NCI-H1105 (cell line): ENCODE data around the gene PRRG3.
A peak's percentile ranks its signal among the peaks of the same experiment; 100 is the strongest.

Experiments
- DNase-seq: peaks from one replicate; lab custom pipeline; 2025; lab: John Stamatoyannopoulos, UW

Gene PRRG3

GRCh38 chrX:151708821-151709220 is 13.6 kb downstream of the PRRG3 start:
- DNase-seq = no peak

- DNase-seq = no peak
These were observed 15.2 kb downstream of the PRRG3 start for GRCh38 chrX:151710457-151710856.

- DNase-seq = no peak
These were observed 15.9 kb downstream of the PRRG3 start for GRCh38 chrX:151711154-151711553.

DNA sequence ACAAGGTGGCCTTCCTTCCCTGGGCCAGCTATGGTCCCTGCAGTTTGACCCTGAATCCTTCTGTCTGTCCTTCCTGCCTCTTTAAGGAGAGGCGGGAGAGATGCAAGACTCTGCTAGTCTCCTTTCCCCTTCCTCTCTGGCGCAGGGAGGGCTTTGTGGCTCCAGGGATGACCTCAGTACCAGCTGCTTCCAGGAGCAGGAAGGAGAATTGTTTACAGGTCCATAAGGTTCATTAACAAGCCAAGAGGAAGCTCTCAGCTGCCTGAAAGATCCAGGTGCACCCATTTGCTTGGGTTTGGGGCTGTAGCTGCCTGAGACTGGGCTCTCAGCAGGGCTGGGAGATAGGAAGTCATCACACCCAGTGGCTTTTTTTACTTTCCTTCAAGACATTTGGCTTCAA is 16.5 kb downstream of the PRRG3 start:
- no peak for DNase-seq

GRCh38 chrX:151712253-151712652 is 17.0 kb downstream of the PRRG3 start:
- DNase-seq = no peak

DNA sequence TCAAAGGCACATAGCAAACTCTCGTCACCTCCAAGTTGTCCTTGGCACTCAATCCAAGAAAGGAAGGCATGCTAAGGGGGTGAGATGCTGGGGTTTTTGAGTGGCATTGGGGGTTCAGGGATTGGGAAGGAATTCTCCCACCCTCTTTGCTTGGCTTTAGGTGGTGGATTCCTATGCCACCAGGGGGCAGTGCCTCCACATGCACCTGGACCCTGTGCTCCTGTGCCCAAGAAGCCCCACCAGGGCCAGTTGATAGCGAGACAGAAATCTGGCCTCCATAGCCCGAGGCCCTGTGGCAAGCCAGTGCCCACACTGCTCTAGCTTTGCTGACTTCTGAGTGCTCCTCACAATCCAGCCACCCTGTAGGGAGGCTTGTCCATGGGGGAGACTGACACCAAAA is 18.6 kb downstream of the PRRG3 start:
- peak; percentile 26 for DNase-seq

DNA sequence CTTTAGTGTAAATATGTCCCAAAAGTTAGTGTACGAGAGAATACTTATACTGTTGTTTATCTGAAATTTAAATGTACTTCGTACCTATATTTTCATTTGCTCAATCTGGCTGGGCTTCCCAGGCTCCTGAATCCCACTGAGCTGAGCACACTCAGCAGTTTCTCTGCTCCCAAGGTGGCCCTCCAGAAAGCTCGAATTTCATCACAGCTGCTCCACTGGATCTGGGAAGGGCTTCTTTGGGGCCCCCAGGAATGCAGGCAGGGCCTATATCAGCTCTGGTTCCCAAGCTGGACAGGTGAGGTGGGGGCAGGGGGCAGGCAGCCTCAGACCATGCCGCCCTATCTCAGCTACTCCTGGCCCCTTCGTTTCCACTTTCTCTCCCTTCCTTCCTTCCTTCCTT is 19.1 kb downstream of the PRRG3 start:
- no peak for DNase-seq

GRCh38 chrX:151715752-151716151 is 20.5 kb downstream of the PRRG3 start, which contains the start of gene FATE1:
TSS of gene FATE1 (plus strand) at chrX:151716035. CDS start at chrX:151716120, 85 bp downstream.
- DNase-seq = no peak

DNA sequence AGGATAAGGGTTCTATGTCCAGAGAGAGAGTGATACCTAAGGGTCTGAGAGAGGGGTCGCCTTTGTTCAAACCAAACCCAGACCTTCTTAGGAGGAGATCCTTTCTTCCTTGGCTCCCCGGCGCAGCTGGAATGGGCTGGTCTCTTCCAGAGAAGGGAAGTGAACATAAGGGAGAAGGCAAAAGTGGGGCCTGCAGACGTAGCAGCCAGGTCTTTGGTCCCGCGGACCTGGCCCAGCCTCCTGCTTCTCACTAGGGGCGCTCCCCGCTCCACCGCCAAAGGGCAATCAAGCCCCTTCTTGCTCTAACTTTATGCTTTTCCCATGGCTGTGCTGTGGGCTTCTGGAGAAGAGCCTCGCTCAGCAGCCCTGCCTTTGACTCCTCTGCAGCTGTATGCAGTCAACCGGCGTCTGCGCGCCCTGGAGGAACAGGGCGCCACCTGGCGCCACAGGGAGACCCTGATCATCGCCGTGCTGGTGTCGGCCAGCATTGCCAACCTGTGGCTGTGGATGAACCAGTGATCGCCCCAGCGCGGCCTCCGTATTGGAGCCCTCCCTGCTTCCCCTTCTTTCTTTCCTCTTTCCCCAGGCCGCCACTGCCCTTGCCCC is 27.1 kb downstream of the PRRG3 start:
- DNase-seq = no peak

- DNase-seq = no peak
These were observed 28.0 kb downstream of the PRRG3 start for GRCh38 chrX:151723156-151723760.

GRCh38 chrX:151724563-151725337 is 29.5 kb downstream of the PRRG3 start:
- no peak for DNase-seq

DNA sequence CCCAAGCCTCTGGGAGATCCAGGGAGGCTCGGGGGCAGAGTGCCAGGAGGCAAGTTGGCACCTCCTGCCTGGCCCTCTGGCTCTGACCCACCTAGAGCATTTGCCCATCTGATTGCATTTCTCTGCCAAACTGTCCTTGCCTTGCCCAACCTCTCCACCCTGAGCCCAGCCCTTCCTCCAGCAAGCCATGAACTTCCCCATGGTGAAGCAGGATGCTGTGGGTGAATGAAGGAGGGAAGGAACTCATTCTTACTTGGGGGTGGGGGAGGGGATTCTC is 30.0 kb downstream of the PRRG3 start:
- no peak for DNase-seq

GRCh38 chrX:151726751-151727150 is 31.5 kb downstream of the PRRG3 start:
- DNase-seq = no peak

DNA sequence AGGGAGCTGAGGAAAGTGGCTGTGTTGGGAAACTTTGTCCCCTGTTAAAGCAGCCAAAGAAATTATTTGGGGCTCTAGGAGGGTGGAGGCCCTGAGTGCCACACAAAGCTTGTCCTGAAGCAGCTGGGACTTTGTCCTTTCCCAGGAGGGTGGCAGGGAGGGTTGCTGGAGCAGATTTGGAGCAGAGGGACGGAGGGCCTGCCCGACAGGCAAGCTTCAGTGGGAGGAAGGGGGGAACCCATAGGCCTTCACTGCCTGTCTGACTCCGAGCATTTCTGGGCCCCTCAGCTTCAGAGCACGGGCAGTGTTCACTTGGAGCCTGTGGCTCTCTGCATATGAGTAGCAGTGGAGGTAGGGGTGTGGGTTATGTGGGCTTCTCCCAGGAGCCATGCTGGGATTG is 32.1 kb downstream of the PRRG3 start:
- no peak for DNase-seq

DNA sequence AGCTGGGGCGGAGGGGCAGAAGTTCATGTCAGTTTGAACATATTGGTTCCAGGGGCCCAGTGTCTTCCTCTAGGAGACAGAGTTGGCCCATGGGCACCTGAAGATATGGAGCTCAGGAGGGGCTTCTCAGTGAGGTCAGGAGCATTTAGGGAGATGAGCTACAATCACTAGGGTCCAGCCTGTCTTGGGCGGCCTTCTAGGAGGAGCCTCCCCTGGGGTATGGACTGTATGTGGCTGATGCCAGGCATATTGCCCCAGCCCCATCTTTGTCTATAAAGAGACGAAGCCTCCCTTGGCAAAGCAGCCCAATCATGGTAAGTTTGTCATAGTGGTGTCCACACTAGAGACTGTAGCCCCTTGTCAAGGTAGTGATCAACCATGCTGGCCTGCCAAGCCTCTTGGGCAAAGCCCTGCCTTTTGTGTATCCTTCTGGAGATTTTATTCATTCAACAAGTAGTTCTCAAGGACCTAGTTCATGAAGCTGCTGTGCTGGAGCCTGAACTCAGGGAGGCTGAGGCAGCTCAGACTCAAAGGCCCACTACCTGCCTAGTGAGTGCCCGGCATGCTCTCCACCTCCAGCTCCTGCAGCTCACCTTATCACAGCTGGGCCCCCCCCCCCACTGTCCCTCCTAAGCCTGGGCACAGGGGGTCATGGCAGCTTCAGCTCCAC is 33.9 kb downstream of the PRRG3 start:
- no peak for DNase-seq

DNA sequence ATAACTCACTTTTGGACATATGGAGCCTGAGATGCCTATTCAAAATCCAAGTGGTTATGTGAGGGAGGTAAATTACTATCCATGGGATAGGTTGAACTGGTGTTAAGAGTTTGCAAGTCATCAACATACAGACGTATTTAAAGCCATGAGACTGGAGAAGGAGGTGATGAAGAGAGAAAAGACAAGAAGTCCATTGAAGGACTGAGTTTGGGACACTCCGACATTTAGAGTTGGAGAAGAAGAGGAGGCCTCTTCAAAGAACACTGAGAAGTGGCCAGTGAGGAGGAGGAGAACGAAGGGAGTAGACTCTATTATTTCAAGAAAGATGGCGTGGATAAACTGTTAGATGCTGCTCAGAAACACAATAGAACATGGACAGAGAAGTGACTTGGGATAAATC is 39.2 kb downstream of the PRRG3 start, which contains the start of gene CNGA2:
Gene CNGA2 (plus strand): TSS at position 301 of the 400 bp plus-strand sequence. CDS start 3,738 bp downstream, outside the sequence.
- DNase-seq = no peak

DNA sequence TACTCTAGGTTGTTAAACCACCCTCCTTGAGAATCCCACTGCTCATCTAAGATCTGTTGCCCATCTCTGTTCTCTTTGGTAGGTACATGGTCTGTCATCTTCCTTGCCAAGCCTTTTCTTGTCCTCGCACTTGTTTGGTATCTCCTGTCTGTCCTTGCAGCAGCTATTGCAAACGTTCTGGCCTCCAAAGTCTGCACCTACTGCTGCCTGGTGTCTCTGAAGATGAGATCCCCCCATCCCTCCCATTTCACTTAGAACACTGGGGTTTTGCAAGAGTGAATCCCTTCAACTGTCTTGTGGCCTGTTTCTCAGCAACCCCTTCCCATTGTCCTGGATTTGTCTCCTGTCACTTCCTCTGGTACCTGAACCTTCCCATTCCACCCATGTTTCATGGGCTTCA is 40.0 kb downstream of the PRRG3 start:
- no peak for DNase-seq

DNA sequence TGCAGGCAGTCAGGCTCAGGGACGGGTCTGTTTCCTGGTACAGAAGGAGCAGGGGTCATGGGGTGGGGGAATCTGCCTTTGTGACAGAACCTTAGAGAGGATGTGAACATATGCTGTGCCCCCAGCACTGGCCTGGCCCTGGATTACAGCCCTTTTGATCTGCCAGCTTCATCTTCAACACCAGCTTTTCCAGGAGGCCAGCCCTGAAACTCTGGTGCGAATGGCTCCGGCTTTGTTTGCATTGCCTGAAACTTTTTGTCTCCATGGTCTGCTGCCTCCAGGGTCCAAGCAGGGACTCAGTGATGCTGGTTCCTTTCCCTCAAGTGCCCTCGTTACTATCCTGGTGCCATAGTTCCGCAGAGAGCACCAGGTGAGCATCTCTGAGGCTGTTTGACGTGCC is 41.4 kb downstream of the PRRG3 start:
- no peak for DNase-seq

DNA sequence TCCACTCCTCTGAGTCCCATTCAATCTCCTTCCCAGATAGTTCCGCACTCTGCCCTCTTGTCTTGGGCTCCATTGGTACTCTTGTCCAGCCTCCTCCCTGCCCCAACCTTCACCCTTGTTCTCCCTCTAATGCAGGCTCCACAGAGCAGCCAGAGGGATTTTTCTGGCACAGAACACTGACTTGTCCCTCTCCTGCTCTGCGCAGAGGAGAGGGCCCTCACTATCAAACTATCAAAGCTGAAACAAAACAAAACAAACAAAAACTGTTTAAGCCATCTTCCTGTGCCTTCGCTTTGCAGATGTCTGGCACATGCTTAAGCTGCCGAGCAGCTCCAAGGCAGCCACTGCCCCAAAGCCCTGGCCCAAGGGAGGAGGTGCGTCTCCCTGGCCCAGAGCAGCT is 42.2 kb downstream of the PRRG3 start:
- no peak for DNase-seq

DNA sequence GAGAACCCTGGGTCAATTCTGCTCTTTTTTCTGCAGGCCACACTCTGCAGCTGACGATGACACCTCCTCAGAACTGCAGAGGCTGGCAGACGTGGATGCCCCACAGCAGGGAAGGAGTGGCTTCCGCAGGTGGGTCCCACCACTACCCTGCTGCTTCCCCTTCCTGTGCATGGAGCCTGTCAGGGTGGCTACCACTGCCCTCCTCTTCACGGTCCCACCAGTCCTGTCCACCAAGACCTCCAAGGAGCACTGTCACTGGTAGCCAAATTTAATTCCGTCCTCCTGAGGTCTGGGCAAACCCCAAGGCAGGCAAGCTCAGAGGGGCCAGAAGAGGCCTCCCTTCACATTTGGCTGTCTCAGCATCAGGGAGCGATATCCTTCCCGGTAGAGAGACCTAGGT is 43.5 kb downstream of the PRRG3 start:
- DNase-seq = no peak

DNA sequence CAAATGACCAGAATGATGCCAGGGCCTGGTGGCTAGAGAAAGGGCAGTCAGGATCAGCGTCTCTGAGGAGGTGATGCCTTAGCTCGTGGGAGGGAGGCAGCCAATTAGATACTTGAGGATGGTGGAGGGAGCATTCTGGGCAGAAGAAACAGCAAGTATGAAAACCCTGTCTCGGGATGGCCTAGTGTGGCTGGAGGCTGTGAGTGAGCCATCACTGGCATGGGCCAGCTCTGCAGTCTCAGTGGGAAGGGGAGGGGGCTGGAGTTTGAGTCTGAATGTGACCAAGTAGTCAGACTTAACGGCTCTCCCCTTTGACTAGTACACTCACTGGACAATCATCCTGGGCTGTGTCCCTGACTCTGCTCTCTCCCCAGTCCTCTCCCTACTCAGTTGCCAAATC is 46.3 kb downstream of the PRRG3 start:
- no peak for DNase-seq

DNA sequence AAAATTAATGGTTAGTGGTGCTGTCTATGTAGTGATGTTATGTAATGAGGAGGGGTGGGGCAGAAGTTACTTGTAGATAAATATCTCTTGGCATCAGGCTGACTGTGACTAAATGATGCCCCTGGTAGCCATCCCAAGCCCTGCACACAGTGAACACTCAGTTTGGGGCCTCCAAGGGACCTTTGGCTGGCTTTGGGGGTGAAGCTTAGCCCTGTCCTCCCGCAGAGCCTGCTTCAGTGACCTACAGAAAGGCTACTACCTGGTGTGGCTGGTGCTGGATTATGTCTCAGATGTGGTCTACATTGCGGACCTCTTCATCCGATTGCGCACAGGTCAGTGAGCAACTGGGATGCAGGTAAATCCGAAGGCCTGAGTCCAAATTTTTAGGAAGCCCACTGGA is 47.1 kb downstream of the PRRG3 start:
- no peak for DNase-seq
